Esophagus squamous epithelium (tissue), 5 donors: ENCODE measurements around the gene NXPE3. TPM values are rescaled to one million over a fixed set of nuclear protein-coding genes. Genes with fewer than 3 reads are reported as not detected.
"Not testable (repeated sequence)": the region's sequence is repeated elsewhere in the genome, so short reads cannot be mapped to it uniquely, and the experiment has no call there.

Experiments used
- DNase-seq: peaks from one replicate; lab custom pipeline; 2025; lab: John Stamatoyannopoulos, UW
- H3K27ac ChIP-seq, 4 donors: fragments of 200-600 bp; sonication (generic); one replicate each; pipeline ENCODE4 v1.5.1; 2016 to 2019; ENCODE audit warnings: mild to moderate bottlenecking in 1 of 4
- H3K27me3 ChIP-seq, 4 donors: fragments of 200-600 bp; sonication (generic); 1 replicate in 3 of 4; 2 replicates in 1 of 4; pipeline versions ENCODE4 v1.5.1 to v1.6.0; 2017 to 2021; ENCODE audit warnings: antibody characterized with exemption in 1 of 4
- H3K36me3 ChIP-seq, 3 donors: fragments of 200-600 bp; sonication (generic); one replicate each; pipeline ENCODE4 v1.5.1; 2016 to 2019
- H3K4me1 ChIP-seq, 3 donors: fragments of 200-600 bp; sonication (generic); one replicate each; pipeline ENCODE4 v1.5.1; 2017 to 2019
- H3K4me3 ChIP-seq, 4 donors: fragments of 200-600 bp; sonication (generic); 1 replicate in 3 of 4; 2 replicates in 1 of 4; pipeline ENCODE4 v1.5.1; 2016 to 2019; ENCODE audit warnings: mild to moderate bottlenecking in 2 of 4, moderate library complexity in 1 of 4
- H3K9me3 ChIP-seq, 3 donors: fragments of 200-600 bp; sonication (generic); one replicate each; pipeline ENCODE4 v1.5.1; 2016 to 2019
- CTCF ChIP-seq, 6 experiments: fragments of 450-650 bp in 4 of 6; fragments of 200-600 bp in 2 of 6; sonication (generic) in 2 of 6; IDR thresholded peaks; one replicate each; pipeline ENCODE4 v1.5.1; 2016 to 2019; ENCODE audit warnings: antibody characterized with exemption in 6 of 6, mild to moderate bottlenecking in 4 of 6, moderate library complexity in 4 of 6
- POLR2A ChIP-seq, 4 donors: fragments of 450-650 bp; IDR thresholded peaks; one replicate each; pipeline ENCODE4 v1.6.1; 2017; ENCODE audit warnings: antibody characterized with exemption in 4 of 4, mild to moderate bottlenecking in 4 of 4, moderate library complexity in 3 of 4
- WGBS, 2 donors: methylation state at CpG; one replicate each; pipeline ENCODE4 v1.1.5; 2018; 5-methylcytosine and 5-hydroxymethylcytosine counted together
- intact Hi-C: fragments of 100-400 bp; cut with DNase I; formaldehyde crosslinking; loops from one replicate; pipeline ENCODE4 v1.15.0; 2022
- total RNA-seq, 4 donors: library from RNA; depleted of rRNA; stranded (reverse); fragments of >200 nt; gene quantifications; one replicate each; pipeline ENCODE4 v1.1.0, GENCODE V29; 2016
- donor health status: DM: yes; HTN: yes; CAD: no.

Gene NXPE3
- total RNA-seq, 4 donors from 2014 or later, result 1.1 to 6.5 (median 2.5) TPM

GRCh38 chr3:101861212-101861788 is 82.3 kb downstream of the NXPE3 start:
- Histone ChIP-seq H3K27ac (no peak overlapping the region), H3K36me3 (peaks cover 4 to 67% (median 16%) of the 10 kb centered on the region in 3 donors), H3K9me3 (no peaks in the 10 kb centered on the region), H3K27me3 (no peaks in the 10 kb centered on the region), H3K4me3 (no peak overlapping the region), H3K4me1 (peaks cover 0 to 29% (median 5%) of the 10 kb centered on the region in 3 donors)
- no peak for DNase-seq
- intact Hi-C loops, result no loop called here
- TF ChIP-seq POLR2A (IDR thresholded peaks at IDR 0.05) (no peak), CTCF (IDR thresholded peaks at IDR 0.05) (no peak)
- WGBS, 2 donors, result 72% methylated on average over 3 of the region's 3 CpGs

GRCh38 chr3:101861789-101862415 is 82.9 kb downstream of the NXPE3 start:
- TF ChIP-seq POLR2A (IDR thresholded peaks at IDR 0.05) (no peak), CTCF (IDR thresholded peaks at IDR 0.05) (no peak)
- 79 to 82% methylated on average over 5 of the region's 5 CpGs for WGBS, 2 donors
- no peaks in the 10 kb centered on the region for H3K9me3 ChIP-seq
- H3K36me3 ChIP-seq, result peaks cover 4 to 61% (median 12%) of the 10 kb centered on the region in 3 donors
- H3K4me3 ChIP-seq, result no peak overlapping the region
- H3K4me1 ChIP-seq, result peaks cover 0 to 23% (median 5%) of the 10 kb centered on the region in 3 donors
- no peak for DNase-seq
- H3K27me3 ChIP-seq, result no peaks in the 10 kb centered on the region
- H3K27ac ChIP-seq, result no peak overlapping the region
- intact Hi-C loops, result no loop called here

GRCh38 chr3:101862416-101863165 is 83.6 kb downstream of the NXPE3 start:
- H3K27me3 ChIP-seq, result no peaks in the 10 kb centered on the region
- H3K27ac ChIP-seq, result no peak overlapping the region
- no peak overlapping the region for H3K4me3 ChIP-seq
- TF ChIP-seq CTCF (IDR thresholded peaks at IDR 0.05) (no peak), POLR2A (IDR thresholded peaks at IDR 0.05) (no peak)
- no peak for DNase-seq
- no peaks in the 10 kb centered on the region for H3K9me3 ChIP-seq
- WGBS, 2 donors, result 83 to 84% methylated on average over 3 of the region's 3 CpGs
- peaks cover 4 to 54% (median 5%) of the 10 kb centered on the region in 3 donors for H3K36me3 ChIP-seq
- intact Hi-C loops, result no loop called here
- H3K4me1 ChIP-seq, result peaks cover 0 to 16% (median 2%) of the 10 kb centered on the region in 3 donors

GRCh38 chr3:101864926-101865325 is 85.9 kb downstream of the NXPE3 start:
- intact Hi-C loops, H3K9me3 ChIP-seq, H3K27ac ChIP-seq, H3K4me3 ChIP-seq, DNase-seq, H3K27me3 ChIP-seq: not testable (repeated sequence)
- 91 to 96% methylated on average over 7 of the region's 7 CpGs for WGBS, 2 donors
- H3K4me1 ChIP-seq, result peaks cover 0 to 29% (median 16%) of the 10 kb centered on the region in 3 donors
- H3K36me3 ChIP-seq, result peaks cover 3 to 30% (median 4%) of the 10 kb centered on the region in 3 donors

- Histone ChIP-seq H3K4me1 (peaks cover 0 to 36% (median 16%) of the 10 kb centered on the region in 3 donors), H3K36me3 (peaks cover 0 to 20% (median 0%) of the 10 kb centered on the region in 3 donors), H3K27ac (no peak overlapping the region), H3K27me3 (no peaks in the 10 kb centered on the region), H3K9me3 (no peaks in the 10 kb centered on the region), H3K4me3 (no peak overlapping the region)
- DNase-seq, result no peak
- intact Hi-C loops, result no loop called here
- WGBS, 2 donors, result 49 to 64% methylated on average over 5 of the region's 5 CpGs
- TF ChIP-seq POLR2A (IDR thresholded peaks at IDR 0.05) (no peak), CTCF (IDR thresholded peaks at IDR 0.05) (peak in 1 of 6 experiments; percentile 14)
These were observed 86.9 kb downstream of the NXPE3 start for GRCh38 chr3:101865751-101866509.
